Right lobe of liver (tissue), 4 donors: Measurements from ENCODE around the gene ATP1B2.

Experiments
- CTCF ChIP-seq, 4 donors: fragments of 200-600 bp in 3 of 4; fragments of 450-650 bp in 1 of 4; IDR thresholded peaks; one replicate each; pipeline versions ENCODE4 v1.5.1 to v1.8.0; 2016 to 2022; ENCODE audit warnings: antibody characterized with exemption in 4 of 4, mild to moderate bottlenecking in 2 of 4
- POLR2A ChIP-seq: fragments of 450-650 bp; IDR thresholded peaks from one replicate; pipeline ENCODE4 v1.6.1; 2017; ENCODE audit warnings: antibody characterized with exemption, mild to moderate bottlenecking
- donor health status: DM: no; HTN: no; CAD: no.
- donor health status: DM: no; HTN: no; CAD: no.
- donor health status: DM: no; HTN: yes; CAD: no.

- no peak for TF ChIP-seq CTCF (IDR thresholded peaks at IDR 0.05)
- TF ChIP-seq POLR2A: no peak
These were observed 54.0 kb downstream of the ATP1B2 start, which contains the start of gene EFNB3 for GRCh38 chr17:7704601-7705268.
